GM19455 (cell line): ENCODE data around the gene YPEL1.
"Not testable (repeated sequence)": the region's sequence is repeated elsewhere in the genome, so short reads cannot be mapped to it uniquely, and the experiment has no call there.

ENCODE experiments used
- ATAC-seq: cut with Tn5 transposase; IDR thresholded peaks from one replicate; pipeline ENCODE4 v1.9.1; 2021; ENCODE audit not compliant: unreplicated experiment

The YPEL1 gene

GRCh38 chr22:21701384-21701971 is 34.1 kb downstream of the YPEL1 start:
- no peak for ATAC-seq

GRCh38 chr22:21700822-21701221 is 34.8 kb downstream of the YPEL1 start:
- ATAC-seq = no peak

GRCh38 chr22:21699643-21700042 is 36.0 kb downstream of the YPEL1 start:
- no peak for ATAC-seq

- ATAC-seq = no peak
Measured at GRCh38 chr22:21698430-21699329, 36.9 kb downstream of the YPEL1 start.

GRCh38 chr22:21697880-21698279 is 37.7 kb downstream of the YPEL1 start:
- ATAC-seq = no peak

- ATAC-seq = no peak
Measured at GRCh38 chr22:21697021-21697771, 38.4 kb downstream of the YPEL1 start.

- ATAC-seq = no peak
Measured at GRCh38 chr22:21696115-21696514, 39.5 kb downstream of the YPEL1 start.

GRCh38 chr22:21695430-21696085 is 40.0 kb downstream of the YPEL1 start:
- ATAC-seq = no peak

GRCh38 chr22:21694795-21695429 is 40.7 kb downstream of the YPEL1 start:
- ATAC-seq = no peak

- ATAC-seq = no peak
Measured at GRCh38 chr22:21694394-21694793, 41.2 kb downstream of the YPEL1 start.

- no peak for ATAC-seq
Measured at GRCh38 chr22:21693999-21694341, 41.6 kb downstream of the YPEL1 start.

GRCh38 chr22:21693333-21693998 is 42.1 kb downstream of the YPEL1 start:
- no peak for ATAC-seq

GRCh38 chr22:21692856-21693255 is 42.7 kb downstream of the YPEL1 start:
- ATAC-seq = not testable (repeated sequence)

GRCh38 chr22:21691816-21692215 is 43.8 kb downstream of the YPEL1 start:
- ATAC-seq = no peak

- ATAC-seq = no peak
Measured at GRCh38 chr22:21690401-21690801, 45.2 kb downstream of the YPEL1 start.

- no peak for ATAC-seq
Measured at GRCh38 chr22:21688706-21689381, 46.8 kb downstream of the YPEL1 start.

GRCh38 chr22:21688341-21688705 is 47.3 kb downstream of the YPEL1 start:
- ATAC-seq = no peak

GRCh38 chr22:21687685-21688259 is 47.8 kb downstream of the YPEL1 start:
- ATAC-seq = no peak

GRCh38 chr22:21686634-21687393 is 48.8 kb downstream of the YPEL1 start:
- ATAC-seq = no peak
